Measurements from ENCODE around the gene CACNA1E. TPM values are rescaled to one million over a fixed set of nuclear protein-coding genes. Genes with fewer than 3 reads are reported as not detected.
A peak's percentile ranks its signal among the peaks of the same experiment; 100 is the strongest.

Gene CACNA1E
- total RNA-seq, 1 donor from 2014 or later: 0.35 TPM

GRCh38 chr1:181767001-181767708, 283.8 kb downstream of the CACNA1E start:
- no peak for DNase-seq (ENCODE audit: low read depth)

GRCh38 chr1:181768211-181768929, 285.1 kb downstream of the CACNA1E start:
- DNase-seq (ENCODE audit: low read depth): peak; percentile 81

- no peak for DNase-seq (ENCODE audit: low read depth)
These were observed 285.6 kb downstream of the CACNA1E start for GRCh38 chr1:181768930-181769280.

GRCh38 chr1:181769846-181770245, 286.5 kb downstream of the CACNA1E start:
- DNase-seq (ENCODE audit: low read depth): no peak

GRCh38 chr1:181772714-181773113, 289.4 kb downstream of the CACNA1E start:
- no peak for DNase-seq (ENCODE audit: low read depth)

- no peak for DNase-seq (ENCODE audit: low read depth)
These were observed 292.7 kb downstream of the CACNA1E start for GRCh38 chr1:181776044-181776443.

GRCh38 chr1:181777286-181777685, 294.0 kb downstream of the CACNA1E start:
- peak; percentile 58 for DNase-seq (ENCODE audit: low read depth)

GRCh38 chr1:181777812-181778211, 294.5 kb downstream of the CACNA1E start:
- DNase-seq (ENCODE audit: low read depth): peak; percentile 82

GRCh38 chr1:181778640-181779260, 295.4 kb downstream of the CACNA1E start:
- peak; percentile 59 for DNase-seq (ENCODE audit: low read depth)

- DNase-seq (ENCODE audit: low read depth): no peak
These were observed 296.0 kb downstream of the CACNA1E start for GRCh38 chr1:181779343-181779742.

GRCh38 chr1:181783208-181783607, 299.9 kb downstream of the CACNA1E start:
- DNase-seq (ENCODE audit: low read depth): no peak

GRCh38 chr1:181784039-181784683, 300.8 kb downstream of the CACNA1E start:
- peak; percentile 32 for DNase-seq (ENCODE audit: low read depth)

GRCh38 chr1:181789395-181789794, 306.1 kb downstream of the CACNA1E start:
- peak; percentile 78 for DNase-seq (ENCODE audit: low read depth)

GRCh38 chr1:181791721-181792120, 308.4 kb downstream of the CACNA1E start:
- no peak for DNase-seq (ENCODE audit: low read depth)

- DNase-seq (ENCODE audit: low read depth): peak; percentile 70
These were observed 310.5 kb downstream of the CACNA1E start for GRCh38 chr1:181793831-181794230.

- no peak for DNase-seq (ENCODE audit: low read depth)
These were observed 311.0 kb downstream of the CACNA1E start for GRCh38 chr1:181794332-181794731.

GRCh38 chr1:181798191-181798926, 315.0 kb downstream of the CACNA1E start:
- DNase-seq (ENCODE audit: low read depth): no peak

- no peak for DNase-seq (ENCODE audit: low read depth)
These were observed 318.3 kb downstream of the CACNA1E start for GRCh38 chr1:181801617-181802016.

- no peak for DNase-seq (ENCODE audit: low read depth)
These were observed 319.1 kb downstream of the CACNA1E start for GRCh38 chr1:181802466-181802865.

GRCh38 chr1:181803421-181803820, 320.1 kb downstream of the CACNA1E start:
- no peak for DNase-seq (ENCODE audit: low read depth)

GRCh38 chr1:181804989-181805388, 321.7 kb downstream of the CACNA1E start:
- DNase-seq (ENCODE audit: low read depth): no peak

GRCh38 chr1:181806746-181807145, 323.4 kb downstream of the CACNA1E start:
- DNase-seq (ENCODE audit: low read depth): no peak
